HCT116 (cell line): ENCODE data around the gene COMMD1. TPM values are rescaled to one million over a fixed set of nuclear protein-coding genes. Genes with fewer than 3 reads are reported as not detected.

Experiments
- ATAC-seq: fragments of 200-7000 bp; cut with Tn5 transposase; 2 replicates; pipeline ENCODE4 v1.9.1; 2020; ENCODE audit warnings: mild to moderate bottlenecking, moderate library complexity
- BruUV-seq: library from RNA; stranded (reverse); fragments of 400-500 nt; replicated peaks from 2 replicates; lab custom pipeline; 2021; lab: Mats Ljungman, UMichigan
- CTCF ChIA-PET: fragments of 300-600 bp; sonication (Branson Sonifier 250); formaldehyde crosslinking; loops from one replicate; lab custom pipeline; 2021; ENCODE audit warnings: antibody characterized with exemption; lab: Charles Lee
- POLR2A ChIA-PET: fragments of 300-600, 350-600 bp; sonication (Branson Sonifier 250); formaldehyde crosslinking; loops from one replicate; lab custom pipeline; 2021; ENCODE audit warnings: antibody characterized with exemption; lab: Charles Lee
- RAD21 ChIA-PET, 2 experiments: fragments of 300-600 bp; sonication (Branson Sonifier 250); formaldehyde crosslinking; loops; one replicate each; lab custom pipeline; 2023; ENCODE audit warnings: low total read pairs in 2 of 2; ENCODE audit not compliant: uncharacterized antibody in 2 of 2, unreplicated experiment in 2 of 2, low non-redundant PET in 1 of 2; lab: Charles Lee
- DNase-seq: peaks from one replicate; pipeline ENCODE4 v3.0.0-alpha.2; 2010; ENCODE audit warnings: low read depth, low spot score
- H2AFZ ChIP-seq: fragments of 200-600 bp; shearing (Covaris generic), sonication (generic); 2 replicates; pipeline ENCODE4 v1.6.1; 2017; ENCODE audit warnings: low read depth, mixed run types, mixed read lengths, antibody characterized with exemption, low read length; ENCODE audit not compliant: poor library complexity, severe bottlenecking
- H3K27ac ChIP-seq: 2 replicates; pipeline ENCODE4 v1.5.1; 2012; ENCODE audit warnings: low read depth, low read length
- H3K27me3 ChIP-seq: fragments of 200-600 bp; sonication (generic); 2 replicates; pipeline ENCODE4 v1.6.1; 2016; ENCODE audit warnings: mixed run types, low read length, mixed read lengths; ENCODE audit not compliant: insufficient read depth
- H3K36me3 ChIP-seq, 2 experiments: fragments of 200-500 bp in 1 of 2; fragments of 200-600 bp in 1 of 2; sonication (Bioruptor generic) in 1 of 2; sonication (generic) in 1 of 2; 2 replicates each; pipeline versions ENCODE4 v1.5.1 to v1.6.1; 2014 to 2016; ENCODE audit warnings: low read length in 2 of 2, inconsistent platforms in 1 of 2, mixed read lengths in 1 of 2, mixed run types in 1 of 2; ENCODE audit not compliant: insufficient read depth in 2 of 2, control insufficient read depth in 1 of 2
- H3K4me1 ChIP-seq, 2 experiments: fragments of 200-600 bp in 1 of 2; sonication (generic) in 1 of 2; 2 replicates each; pipeline versions ENCODE4 v1.5.1 to v1.6.1; 2012 to 2017; ENCODE audit warnings: low read length in 2 of 2, inconsistent platforms in 1 of 2, mild to moderate bottlenecking in 1 of 2, mixed read lengths in 1 of 2, mixed run types in 1 of 2, moderate library complexity in 1 of 2; ENCODE audit not compliant: insufficient read depth in 2 of 2, control insufficient read depth in 1 of 2
- H3K4me2 ChIP-seq: fragments of 200-600 bp; sonication (generic); 2 replicates; pipeline ENCODE4 v1.6.1; 2017; ENCODE audit warnings: mixed run types, low read length, mixed read lengths
- H3K4me3 ChIP-seq, 2 experiments: fragments of 200-600 bp in 1 of 2; sonication (generic) in 1 of 2; replicated peaks in 1 of 2; 2 replicates each; pipeline ENCODE4 v1.5.1; 2011 to 2016; ENCODE audit warnings: low read length in 2 of 2, control low read depth in 1 of 2, low read depth in 1 of 2, mild to moderate bottlenecking in 1 of 2, mixed read lengths in 1 of 2, mixed run types in 1 of 2
- H3K79me2 ChIP-seq: fragments of 200-600 bp; sonication (generic); 2 replicates; pipeline ENCODE4 v1.6.1; 2017; ENCODE audit warnings: mild to moderate bottlenecking, mixed run types, low read length, moderate library complexity, mixed read lengths; ENCODE audit not compliant: insufficient read depth
- H3K9ac ChIP-seq: fragments of 200-600 bp; sonication (generic); 2 replicates; pipeline ENCODE4 v1.6.1; 2016; ENCODE audit warnings: low read length, mixed read lengths
- H3K9me2 ChIP-seq: fragments of 200-600 bp; sonication (generic), shearing (Covaris generic); 2 replicates; pipeline ENCODE4 v1.6.1; 2017; ENCODE audit warnings: mixed run types, mild to moderate bottlenecking, moderate library complexity; ENCODE audit not compliant: insufficient read depth
- H3K9me3 ChIP-seq, 2 experiments: fragments of 200-500 bp in 1 of 2; fragments of 200-600 bp in 1 of 2; sonication (Bioruptor generic) in 1 of 2; sonication (generic) in 1 of 2; 2 replicates each; pipeline ENCODE4 v1.6.1; 2014 to 2017; ENCODE audit warnings: low read length in 2 of 2, mixed read lengths in 2 of 2, inconsistent platforms in 1 of 2, low read depth in 1 of 2, mild to moderate bottlenecking in 1 of 2, mixed run types in 1 of 2, moderate library complexity in 1 of 2; ENCODE audit not compliant: control insufficient read depth in 1 of 2, insufficient read depth in 1 of 2
- H4K20me1 ChIP-seq: fragments of 200-600 bp; sonication (generic), shearing (Covaris generic); 2 replicates; pipeline ENCODE4 v1.6.1; 2017; ENCODE audit warnings: mixed run types, mild to moderate bottlenecking, moderate library complexity; ENCODE audit not compliant: insufficient read depth
- ATF3 ChIP-seq: IDR thresholded peaks from 2 replicates; pipeline ENCODE4 v1.6.1; 2012
- CEBPB ChIP-seq: IDR thresholded peaks from 2 replicates; pipeline ENCODE4 v1.6.1; 2012; ENCODE audit warnings: low read depth
- CTCF ChIP-seq, 3 experiments: fragments of 200-600 bp in 1 of 3; sonication (generic) in 1 of 3; IDR thresholded peaks in 2 of 3; conservative IDR thresholded peaks in 1 of 3; 2 replicates each; pipeline ENCODE4 v1.5.1; 2012 to 2017; ENCODE audit warnings: low read depth in 2 of 3, low read length in 2 of 3, antibody characterized with exemption in 1 of 3, borderline replicate concordance in 1 of 3, control low read depth in 1 of 3, mild to moderate bottlenecking in 1 of 3, mixed read lengths in 1 of 3, mixed run types in 1 of 3, moderate library complexity in 1 of 3; ENCODE audit not compliant: insufficient read depth in 1 of 3
- EGR1 ChIP-seq: IDR thresholded peaks from 2 replicates; pipeline ENCODE4 v1.6.1; 2012; ENCODE audit warnings: low read depth
- EZH2phosphoT487 ChIP-seq: fragments of 200-600 bp; IDR thresholded peaks from 2 replicates; pipeline ENCODE4 v1.6.1; 2018; ENCODE audit warnings: antibody characterized with exemption, borderline replicate concordance
- FOSL1 ChIP-seq: IDR thresholded peaks from 2 replicates; pipeline ENCODE4 v1.6.1; 2012; ENCODE audit warnings: low read depth
- MAX ChIP-seq: IDR thresholded peaks from 2 replicates; pipeline ENCODE4 v1.6.1; 2012
- POLR2A ChIP-seq: IDR thresholded peaks from 2 replicates; pipeline ENCODE4 v1.7.0; 2011; ENCODE audit warnings: borderline replicate concordance; ENCODE audit not compliant: insufficient read depth, insufficient read length; ENCODE audit errors: extremely low read depth
- POLR2AphosphoS5 ChIP-seq: IDR thresholded peaks from 2 replicates; pipeline ENCODE4 v1.6.1; 2011; ENCODE audit warnings: mild to moderate bottlenecking, low read depth, low read length, moderate library complexity
- RAD21 ChIP-seq: IDR thresholded peaks from 2 replicates; pipeline ENCODE4 v1.6.1; 2012; ENCODE audit warnings: low read depth, mild to moderate bottlenecking
- SP1 ChIP-seq: IDR thresholded peaks from 2 replicates; pipeline ENCODE4 v1.6.1; 2012; ENCODE audit warnings: low read depth
- SRF ChIP-seq: IDR thresholded peaks from 2 replicates; pipeline ENCODE4 v1.6.1; 2012; ENCODE audit warnings: low read depth
- TCF7L2 ChIP-seq: IDR thresholded peaks from 2 replicates; pipeline ENCODE4 v1.7.0; 2011; ENCODE audit warnings: borderline replicate concordance, inconsistent platforms; ENCODE audit not compliant: insufficient read depth, insufficient read length; ENCODE audit errors: extremely low read depth
- YY1 ChIP-seq: IDR thresholded peaks from 2 replicates; pipeline ENCODE4 v1.6.1; 2011; ENCODE audit warnings: low read length, low read depth, moderate library complexity, mild to moderate bottlenecking; ENCODE audit not compliant: insufficient replicate concordance; ENCODE audit errors: extremely low read depth
- ZBTB33 ChIP-seq: IDR thresholded peaks from 2 replicates; pipeline ENCODE4 v1.6.1; 2011; ENCODE audit warnings: mild to moderate bottlenecking, low read length, moderate library complexity; ENCODE audit not compliant: insufficient replicate concordance; ENCODE audit errors: extremely low read depth
- ZNF274 ChIP-seq: fragments of 200-500 bp; sonication (Bioruptor generic); IDR thresholded peaks from 2 replicates; pipeline ENCODE4 v1.6.1; 2014; ENCODE audit warnings: mild to moderate bottlenecking, low read depth, low read length, inconsistent platforms
- intact Hi-C: fragments of 100-400 bp; cut with micrococcal nuclease; formaldehyde crosslinking; loops from 2 replicates; pipeline ENCODE4 v1.10.0; 2022
- total RNA-seq: library from RNA; stranded (reverse); gene quantifications from one replicate; pipeline ENCODE4 v1.2.1, GENCODE V29; 2021; ENCODE audit not compliant: unreplicated experiment

Gene COMMD1
- total RNA-seq, 1 experiment from 2014 or later: 16.1 TPM

- Histone ChIP-seq H3K9ac (no peak overlapping the region), H3K79me2 (no peaks in the 10 kb centered on the region), H3K4me3 (no peak overlapping the region)
- TF ChIP-seq POLR2AphosphoS5 (no peak), YY1 (no peak), MAX (no peak), POLR2A (no peak)
- TF ChIP-seq, all 23 proteins: peak for 0
- H3K27ac ChIP-seq: no peak overlapping the region
- intact Hi-C loops: no loop called here
- no TSS peak for BruUV-seq
- ChIA-PET RAD21 (no interaction called here), CTCF (no interaction called here), POLR2A (no interaction called here)
- no peaks in the 10 kb centered on the region for H3K9me2 ChIP-seq
- ATAC-seq: no peak
- H4K20me1 ChIP-seq: no peaks in the 10 kb centered on the region
- no peak overlapping the region for H2AFZ ChIP-seq
- no peaks in the 10 kb centered on the region for H3K27me3 ChIP-seq
- peaks cover 0 to 4% of the 10 kb centered on the region in 2 experiments; a peak in 1 of 4 replicates for H3K9me3 ChIP-seq
- H3K36me3 ChIP-seq: no peaks in the 10 kb centered on the region
- no peak for DNase-seq
- no peak overlapping the region for H3K4me2 ChIP-seq
- no peaks in the 10 kb centered on the region for H3K4me1 ChIP-seq
These were observed 140.7 kb downstream of the COMMD1 start for GRCh38 chr2:62046141-62046540.

- no peak for DNase-seq
- ChIA-PET POLR2A (no interaction called here), CTCF (no interaction called here), RAD21 (no interaction called here)
- BruUV-seq: no TSS peak
- intact Hi-C loops: no loop called here
- H3K9me2 ChIP-seq: no peaks in the 10 kb centered on the region
- no peak overlapping the region for H3K4me3 ChIP-seq
- no peaks in the 10 kb centered on the region for H3K79me2 ChIP-seq
- H3K4me2 ChIP-seq: no peak overlapping the region
- H3K4me1 ChIP-seq: no peaks in the 10 kb centered on the region
- H2AFZ ChIP-seq: no peak overlapping the region
- no peaks in the 10 kb centered on the region for H3K9me3 ChIP-seq
- no peaks in the 10 kb centered on the region for H4K20me1 ChIP-seq
- ATAC-seq: no peak
- H3K27ac ChIP-seq: no peak overlapping the region
- H3K9ac ChIP-seq: no peak overlapping the region
- no peaks in the 10 kb centered on the region for H3K36me3 ChIP-seq
- H3K27me3 ChIP-seq: no peaks in the 10 kb centered on the region
- no peak for TF ChIP-seq MAX
- no peak for TF ChIP-seq ZNF274
- no peak for TF ChIP-seq ZBTB33
- no peak for TF ChIP-seq RAD21
- no peak for TF ChIP-seq EZH2phosphoT487
- no peak for TF ChIP-seq YY1
- no peak for TF ChIP-seq SRF
- no peak for TF ChIP-seq FOSL1
- no peak for TF ChIP-seq CEBPB
- TF ChIP-seq SP1: no peak
- no peak for TF ChIP-seq ATF3
- TF ChIP-seq CTCF (IDR thresholded peaks at IDR 0.05 in 2 of 3, conservative IDR thresholded peaks at IDR 0.05 in 1 of 3; ENCODE audit: borderline replicate concordance in 1 of 3, insufficient read depth in 1 of 3, low read depth in 2 of 3, low read length in 2 of 3): no peak
- TF ChIP-seq TCF7L2: no peak
- no peak for TF ChIP-seq EGR1
These were observed 145.1 kb downstream of the COMMD1 start for GRCh38 chr2:62050456-62051045.
